Sigmoid colon (tissue), 3 donors: ENCODE data around the gene SERP1.

Experiments
- CTCF ChIP-seq, 4 experiments: fragments of 450-650 bp in 3 of 4; fragments of 200-600 bp in 1 of 4; IDR thresholded peaks; one replicate each; pipeline ENCODE4 v1.5.1; 2016 to 2019; ENCODE audit warnings: antibody characterized with exemption in 4 of 4, mild to moderate bottlenecking in 3 of 4, moderate library complexity in 2 of 4
- POLR2A ChIP-seq, 2 donors: fragments of 450-650 bp; IDR thresholded peaks; one replicate each; pipeline ENCODE4 v1.6.1; 2016; ENCODE audit warnings: antibody characterized with exemption in 2 of 2, mild to moderate bottlenecking in 2 of 2, moderate library complexity in 2 of 2

DNA sequence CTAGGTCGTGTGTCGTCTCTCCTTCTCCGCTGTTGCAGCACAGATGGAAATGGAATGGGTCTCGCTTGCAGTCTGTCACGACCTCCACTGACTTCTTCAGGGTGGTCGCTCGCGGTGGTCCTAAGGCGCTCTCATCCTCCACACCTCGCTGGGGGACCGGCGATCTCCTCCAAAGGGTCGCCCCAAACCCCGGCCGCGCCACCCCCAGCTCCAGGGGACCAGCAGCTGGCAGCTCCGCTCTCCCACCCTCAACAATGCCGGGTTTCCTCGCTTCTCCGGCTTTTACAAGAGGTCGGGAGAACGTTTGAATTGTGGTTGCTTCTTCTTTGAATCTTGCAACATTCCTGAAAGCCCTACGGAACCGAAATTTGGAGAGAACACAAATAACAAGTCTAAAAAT is 25.9 kb downstream of the SERP1 start:
- TF ChIP-seq POLR2A (IDR thresholded peaks at IDR 0.05) (no peak), CTCF (IDR thresholded peaks at IDR 0.05) (no peak)
